Stimulated activated CD4-positive, alpha-beta T cell treated with anti-CD3 and anti-CD28 coated beads, TNF-alpha, amount 100 ng/mL, for 1 hour (primary cell): ENCODE data around the gene D2HGDH.

ENCODE experiments used
- DNase-seq, 3 donors: peaks; one replicate each; pipeline ENCODE4 v3.0.0-alpha.2; 2020; ENCODE audit warnings: low read depth in 3 of 3, low spot score in 1 of 3

The D2HGDH gene

DNA sequence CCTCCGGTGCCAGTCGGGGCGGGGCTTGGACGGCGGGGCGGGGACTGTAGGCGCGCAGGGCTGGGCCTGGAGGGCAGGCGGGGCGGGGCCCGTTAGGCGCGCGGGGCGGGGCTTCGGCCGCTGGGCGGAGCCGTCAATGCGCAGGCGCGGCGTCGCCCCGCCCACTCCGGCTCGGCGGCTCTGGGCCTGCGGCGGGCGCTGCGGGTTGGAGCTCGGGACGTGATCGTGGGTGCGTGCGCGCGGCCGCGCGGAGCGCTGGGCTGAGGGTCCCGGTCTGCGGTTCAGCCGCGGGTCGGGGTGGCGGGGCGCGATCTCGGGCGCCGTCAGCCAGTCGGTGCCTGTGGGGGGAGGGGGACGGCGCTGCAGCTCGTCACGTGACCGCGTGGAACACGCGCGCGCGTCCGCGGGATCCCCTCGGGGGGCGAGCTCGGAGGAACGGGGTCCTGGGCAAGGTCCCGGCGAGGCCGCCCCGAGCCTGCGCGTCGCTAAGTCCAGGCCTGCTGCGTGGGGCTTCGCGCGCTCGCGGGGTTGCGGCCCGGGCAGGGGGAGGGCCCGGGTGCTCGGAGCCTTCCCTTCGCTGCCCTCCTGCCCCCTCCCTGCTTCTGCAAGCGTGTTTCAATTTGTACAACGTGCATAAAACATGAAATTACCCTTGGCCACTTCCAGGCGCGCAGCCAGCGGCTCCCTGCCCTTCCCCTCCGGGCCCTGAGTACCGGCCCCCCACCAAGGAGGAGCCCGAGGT is at the start of gene D2HGDH:
Gene D2HGDH, plus strand, starts transcription at position 164 of the 742 bp plus-strand sequence. CDS start 595 bp downstream, outside the sequence.
- DNase-seq = peak; percentile 85 to 95 (median 86)

DNA sequence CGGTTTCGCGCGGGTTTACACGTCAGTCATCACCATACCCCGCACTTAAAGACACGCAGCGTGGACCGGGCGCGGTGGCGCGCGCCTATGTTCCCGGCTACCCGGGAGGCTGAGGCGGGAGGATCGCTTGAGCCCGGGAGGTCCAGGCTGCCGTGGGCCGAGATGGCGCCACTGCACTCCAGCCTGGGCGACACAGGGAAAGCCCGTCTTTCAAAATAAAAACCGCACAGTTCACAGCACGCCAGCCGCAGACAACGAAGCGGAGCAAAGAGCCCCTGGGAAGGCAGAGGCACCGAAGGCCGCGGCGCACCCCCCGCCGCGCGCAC is 48.1 kb upstream of the D2HGDH start:
- peak in 1 of 3 donors; percentile 13 for DNase-seq

DNA sequence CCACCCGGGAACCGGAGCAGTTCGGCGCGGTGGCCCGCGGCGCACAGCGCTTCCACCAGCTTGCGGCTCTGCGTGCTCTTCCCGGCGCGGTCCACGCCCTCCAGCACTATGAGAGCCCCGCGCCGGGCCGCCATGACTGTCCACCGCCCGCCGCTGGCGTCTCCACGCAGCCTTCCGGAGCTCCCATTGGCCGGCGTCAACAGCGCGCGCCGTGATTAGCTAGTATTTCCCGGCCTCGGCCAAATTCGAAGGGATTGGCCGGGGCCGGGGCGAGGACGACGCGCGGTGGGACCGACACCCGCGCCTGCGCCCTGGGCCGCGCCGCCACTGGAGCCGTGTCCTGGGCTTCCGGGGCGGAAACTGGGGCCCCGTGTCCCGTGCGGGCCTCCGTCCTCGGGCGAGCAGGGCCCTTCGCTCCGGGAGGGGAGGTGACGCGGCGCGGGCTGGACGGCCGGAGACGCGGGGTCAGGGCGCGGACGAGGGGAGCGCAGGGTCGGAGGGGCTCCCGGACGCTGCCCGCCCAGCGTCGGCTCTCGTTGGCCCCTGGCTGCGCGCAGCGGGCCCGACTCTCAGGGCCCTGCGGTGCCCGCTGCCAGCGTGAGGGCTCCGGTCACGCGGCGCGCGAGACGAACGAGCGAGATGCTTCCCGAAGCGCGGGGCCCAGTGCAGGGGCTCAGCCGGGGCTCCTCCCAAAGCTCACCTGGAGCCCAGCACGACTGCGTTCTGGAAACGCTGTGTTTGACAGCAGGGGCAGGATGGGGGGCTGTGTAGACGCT is 47.6 kb upstream of the D2HGDH start, which contains the start of gene DTYMK:
Gene DTYMK, minus strand, starts transcription at position 166 of the 776 bp plus-strand sequence. Its CDS starts 32 bp downstream, at position 134.
- DNase-seq = peak; percentile 89 to 92 (median 90)

DNA sequence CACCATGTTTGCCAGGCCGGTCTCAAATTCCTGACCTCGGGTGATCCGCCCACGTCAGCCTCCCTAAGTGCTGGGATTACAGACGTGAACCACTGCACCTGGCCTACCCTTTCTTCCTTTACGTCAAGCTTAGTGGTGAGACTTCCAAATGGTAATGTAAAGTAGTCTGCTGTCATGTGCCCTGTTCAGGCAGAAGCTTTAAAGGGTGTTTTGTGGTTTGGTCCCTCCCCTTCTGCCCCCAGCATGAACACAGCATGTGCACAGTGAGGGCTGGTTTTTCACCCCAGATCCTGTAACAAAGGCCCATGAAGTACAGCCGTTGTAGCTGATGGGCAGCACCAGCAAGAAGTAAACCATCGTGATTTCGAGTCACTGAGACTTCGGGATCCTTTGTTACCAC is 45.1 kb upstream of the D2HGDH start:
- peak in 1 of 3 donors; percentile 12 for DNase-seq

DNA sequence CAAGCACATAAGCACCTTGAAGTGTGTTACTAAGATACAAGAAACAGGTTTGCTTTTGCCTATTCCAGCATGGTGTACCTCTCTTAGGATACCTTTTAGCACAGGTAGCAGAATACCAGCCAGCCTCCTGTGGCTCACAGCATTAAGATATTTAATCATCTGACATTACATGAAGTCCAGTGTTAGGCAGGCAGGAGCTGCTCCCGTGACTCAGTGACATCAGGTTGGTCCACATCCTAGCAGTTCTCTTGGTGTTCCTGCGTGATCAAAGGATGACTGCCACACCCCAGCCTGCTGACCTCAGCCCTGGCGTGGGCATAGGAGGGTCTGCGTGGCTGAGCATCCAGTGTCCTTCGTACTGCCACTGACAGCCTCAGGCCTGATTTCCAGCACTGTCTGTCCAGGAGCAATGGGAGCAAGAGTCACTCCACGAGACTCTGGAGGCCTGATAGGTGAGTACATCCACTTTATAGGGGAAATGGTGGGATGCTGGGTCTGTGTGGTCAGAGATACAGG is 44.2 kb upstream of the D2HGDH start:
- DNase-seq = no peak

DNA sequence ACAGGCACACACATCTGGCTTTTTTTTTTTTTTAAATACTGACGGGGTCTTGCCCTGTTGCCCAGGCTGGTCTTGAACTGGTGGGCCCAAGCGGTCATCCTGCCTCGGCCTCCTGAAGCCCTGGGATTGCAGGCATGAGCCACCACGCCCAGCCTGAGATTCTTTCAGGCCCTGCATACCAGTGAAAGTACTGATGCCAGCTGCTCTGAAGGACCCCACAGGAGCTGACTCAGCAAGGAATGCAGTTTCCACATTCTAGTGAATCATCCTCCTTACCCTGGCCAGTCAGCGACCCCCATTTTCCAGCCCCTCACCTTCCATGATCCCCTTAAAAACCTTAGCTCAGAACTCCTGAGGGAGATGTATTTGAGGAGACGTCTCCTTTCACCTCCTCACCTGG is 42.0 kb upstream of the D2HGDH start:
- DNase-seq = no peak

DNA sequence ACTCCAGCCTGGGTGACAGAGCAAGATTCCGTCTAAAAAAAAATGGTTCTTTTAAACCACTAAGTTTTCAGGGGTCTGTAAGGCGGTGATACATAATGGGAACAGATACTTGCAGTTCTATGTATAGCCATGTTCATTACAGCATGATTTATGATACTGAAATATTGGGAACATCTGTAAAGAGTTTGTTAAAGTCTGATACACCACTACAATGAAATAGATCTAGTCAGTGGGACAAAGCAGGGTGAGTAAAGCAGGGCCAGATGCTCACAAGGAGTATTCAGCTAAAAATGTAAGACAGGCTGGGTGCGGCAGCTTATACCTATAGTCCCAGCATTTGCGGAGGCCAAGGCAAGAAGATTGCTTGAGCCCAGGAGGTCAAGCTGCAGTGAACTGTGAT is 38.8 kb upstream of the D2HGDH start:
- DNase-seq = no peak

DNA sequence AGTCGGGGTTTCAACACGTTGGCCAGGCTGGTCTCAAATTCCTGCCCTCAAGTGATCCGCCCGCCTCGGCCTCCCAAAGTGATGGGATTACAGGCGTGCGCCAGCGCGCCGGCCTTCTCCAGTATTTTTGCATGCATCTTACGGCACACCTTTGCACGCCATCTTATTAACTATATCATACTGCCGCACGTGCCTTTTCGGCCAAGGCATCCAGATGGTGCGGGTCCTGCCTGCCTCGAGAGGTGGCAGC is 33.4 kb upstream of the D2HGDH start:
- no peak for DNase-seq

DNA sequence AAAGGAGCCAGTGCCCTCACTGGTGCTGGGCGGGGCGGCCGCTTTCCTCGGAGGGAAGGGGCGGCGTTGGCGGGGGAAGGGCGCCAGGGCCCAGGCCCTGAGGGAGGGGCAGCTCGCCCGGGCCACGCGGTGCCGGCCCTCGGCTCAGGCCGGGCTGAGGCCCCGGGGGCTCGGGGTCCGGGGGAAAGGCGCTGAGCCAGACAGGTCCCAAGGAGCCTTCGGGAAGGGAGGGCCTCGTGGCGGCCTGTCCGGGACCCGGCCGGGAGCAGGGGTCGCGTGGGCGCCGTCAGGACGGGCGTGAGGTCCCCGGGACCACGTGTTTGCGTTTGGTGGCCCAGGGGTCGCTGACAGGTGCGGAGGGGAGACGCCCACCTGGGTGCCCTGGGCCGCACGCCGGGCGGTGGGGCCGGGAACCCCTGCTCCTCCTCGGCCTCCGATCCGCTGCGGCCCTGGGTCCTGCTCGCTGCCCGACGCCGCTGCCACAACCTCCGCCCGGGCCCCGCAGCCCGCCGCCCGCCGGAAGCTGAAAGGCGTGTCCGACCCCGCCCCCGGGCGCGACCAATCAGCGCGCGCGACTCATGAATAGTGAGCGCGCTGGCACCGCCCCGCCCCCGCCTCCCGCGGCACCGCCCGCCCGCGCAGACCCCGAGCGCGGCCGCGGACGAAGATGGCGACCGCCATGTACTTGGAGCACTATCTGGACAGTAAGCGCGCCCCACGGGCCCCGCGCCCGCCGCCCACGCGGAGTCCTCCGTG is 32.9 kb upstream of the D2HGDH start, which contains the start of gene ING5:
Gene ING5, plus strand, starts transcription at position 641 of the 756 bp plus-strand sequence. Its CDS starts 27 bp downstream, at position 668.
- DNase-seq = peak; percentile 90 to 98 (median 91)

DNA sequence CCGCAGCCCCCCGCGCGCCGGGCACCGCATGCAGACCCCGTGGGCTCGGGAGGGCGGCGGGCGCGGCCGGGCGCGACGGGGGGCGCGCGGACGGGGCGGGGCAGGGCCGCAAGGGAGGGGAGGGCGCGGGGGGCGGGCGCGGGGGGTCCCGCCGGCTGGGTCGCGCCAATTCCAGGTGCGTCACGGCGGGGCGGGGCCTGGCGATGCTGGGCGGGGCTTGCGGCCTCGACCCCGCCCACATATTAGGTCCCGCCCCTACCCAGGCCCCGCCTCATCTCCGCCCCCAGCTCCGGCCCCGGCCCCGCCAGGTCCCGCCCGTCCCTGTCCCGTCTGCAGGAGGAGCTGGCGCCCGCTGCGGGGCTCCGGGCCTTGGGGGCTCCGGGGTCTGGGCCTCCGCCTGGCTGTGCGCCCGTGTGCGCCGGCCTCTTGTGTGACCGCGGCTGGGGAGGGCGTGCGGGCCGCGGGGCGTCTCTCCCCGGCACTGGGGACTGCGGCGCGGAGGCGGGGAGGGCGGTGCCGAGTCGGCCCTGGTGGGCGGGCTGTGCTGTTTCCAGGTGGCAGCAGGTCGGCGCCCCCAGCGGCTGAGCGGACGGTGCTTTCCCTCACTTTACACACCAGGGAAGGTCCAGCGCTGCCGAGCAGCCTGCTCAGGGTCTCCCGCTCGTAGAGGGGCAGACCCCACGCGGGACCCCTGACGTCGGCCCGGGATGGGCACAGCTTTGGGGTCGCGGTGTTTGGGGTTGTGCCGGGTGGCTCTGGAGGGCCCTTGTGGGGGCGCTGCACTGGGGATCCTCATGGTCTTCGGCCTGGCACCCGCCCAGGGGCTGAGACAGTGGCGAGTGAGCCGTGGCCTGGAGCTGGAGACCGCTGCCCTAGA is 32.0 kb upstream of the D2HGDH start:
- peak; percentile 77 to 86 (median 81) for DNase-seq

DNA sequence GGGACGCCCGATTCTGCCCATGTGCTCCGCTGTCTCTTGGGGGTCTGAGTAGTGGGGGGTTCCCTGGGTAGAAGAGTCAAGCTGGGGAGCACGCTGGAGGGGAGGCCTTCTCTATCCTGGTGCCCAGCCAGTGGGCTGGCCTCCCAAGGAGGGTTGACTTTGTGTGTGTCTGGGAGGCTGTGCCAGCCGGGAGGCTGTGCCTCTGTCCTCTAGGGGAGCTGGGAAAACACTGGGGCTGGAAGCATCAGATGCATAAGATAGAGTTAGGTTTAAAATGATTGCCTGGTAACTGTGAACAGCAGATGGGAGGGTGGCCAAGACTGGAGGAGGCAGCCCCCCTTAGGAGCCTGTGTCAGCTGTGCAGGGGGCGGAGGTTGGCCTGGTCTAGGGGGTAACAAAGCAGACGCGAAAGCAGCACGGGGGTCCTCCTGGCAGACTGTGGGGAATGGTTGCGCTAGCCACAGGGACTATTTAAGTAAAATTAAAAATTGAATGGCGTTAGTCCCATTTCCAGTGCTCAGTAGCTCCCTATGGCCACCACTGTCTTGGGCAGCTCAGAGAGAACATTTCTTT is 31.3 kb upstream of the D2HGDH start:
- no peak for DNase-seq

DNA sequence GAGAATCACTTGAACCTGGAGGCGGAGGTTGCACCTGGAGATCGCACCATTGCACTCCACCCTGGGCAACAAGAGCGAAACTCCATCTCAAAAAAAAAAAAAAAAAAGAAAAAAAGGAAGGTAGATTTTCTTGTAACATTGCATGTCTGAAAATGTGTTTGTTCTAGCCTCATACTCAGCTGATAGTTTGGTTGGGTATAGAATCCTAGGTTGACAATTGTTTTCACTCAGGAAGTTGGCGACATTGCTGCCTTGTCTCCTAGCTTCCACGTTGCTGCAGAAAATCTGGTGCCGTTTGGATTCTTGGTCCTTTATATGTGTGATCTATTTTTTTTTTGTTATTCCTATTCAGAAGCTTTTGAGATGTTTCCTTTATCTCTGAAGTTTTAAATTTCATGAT is 27.9 kb upstream of the D2HGDH start:
- DNase-seq = no peak

DNA sequence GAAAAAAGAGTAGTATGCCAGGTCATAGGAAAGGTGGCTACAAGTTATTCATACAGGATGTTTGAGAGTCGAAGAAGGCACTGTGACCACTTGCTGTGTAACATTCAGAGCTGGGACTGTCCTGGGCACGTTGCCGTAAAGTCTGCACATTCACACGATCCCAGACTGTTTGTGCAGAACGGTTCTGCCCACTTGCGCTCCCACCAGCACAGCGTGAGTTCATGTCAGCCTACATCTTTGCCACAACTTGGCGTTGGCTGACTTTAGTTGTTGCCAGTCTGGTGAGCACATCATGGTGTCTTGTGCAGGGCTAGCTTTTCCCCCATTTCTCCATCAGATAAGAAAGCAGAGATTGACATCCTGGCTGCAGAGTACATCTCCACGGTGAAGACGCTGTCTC is 25.6 kb upstream of the D2HGDH start:
- DNase-seq = no peak

DNA sequence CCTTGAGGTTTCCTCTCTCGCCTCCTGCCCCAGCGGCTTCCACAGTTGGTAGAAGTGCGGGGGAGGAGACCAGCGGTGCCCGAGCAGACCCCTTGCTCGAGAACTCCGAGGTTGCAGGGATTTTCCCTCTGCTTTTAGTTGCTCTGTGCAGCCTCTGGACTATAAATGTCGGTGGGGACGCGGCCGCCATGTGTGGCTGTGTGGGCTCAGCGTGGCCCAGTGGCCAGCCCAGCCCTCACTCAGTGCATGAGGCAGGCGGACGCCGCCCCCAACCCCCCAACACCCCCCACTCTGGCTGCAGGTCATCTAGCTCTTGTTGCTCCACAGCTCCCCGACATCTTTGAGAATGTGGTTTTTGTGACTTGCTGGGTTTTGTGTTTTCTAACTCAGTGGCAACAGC is 15.3 kb upstream of the D2HGDH start:
- DNase-seq = no peak

DNA sequence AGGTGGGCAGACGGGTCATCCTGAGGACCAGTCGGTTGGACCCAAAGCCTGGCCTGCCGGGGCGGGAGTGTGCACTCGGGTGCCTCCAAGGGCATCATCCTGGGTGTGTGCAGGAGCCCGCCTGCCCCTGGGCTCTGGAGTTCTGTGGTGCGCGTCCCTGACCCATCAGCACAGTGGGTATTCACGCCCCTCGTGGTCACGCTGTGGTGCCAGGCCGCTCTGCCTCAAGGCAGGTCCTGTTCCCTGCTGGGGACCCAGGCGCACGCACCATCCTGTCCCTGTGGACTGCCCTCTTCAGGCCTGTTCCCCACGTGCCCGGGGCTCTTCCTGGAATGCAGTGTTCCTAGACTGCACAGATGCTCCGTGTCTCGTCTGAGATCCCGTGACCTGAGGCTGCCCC is 14.3 kb upstream of the D2HGDH start:
- DNase-seq = no peak

DNA sequence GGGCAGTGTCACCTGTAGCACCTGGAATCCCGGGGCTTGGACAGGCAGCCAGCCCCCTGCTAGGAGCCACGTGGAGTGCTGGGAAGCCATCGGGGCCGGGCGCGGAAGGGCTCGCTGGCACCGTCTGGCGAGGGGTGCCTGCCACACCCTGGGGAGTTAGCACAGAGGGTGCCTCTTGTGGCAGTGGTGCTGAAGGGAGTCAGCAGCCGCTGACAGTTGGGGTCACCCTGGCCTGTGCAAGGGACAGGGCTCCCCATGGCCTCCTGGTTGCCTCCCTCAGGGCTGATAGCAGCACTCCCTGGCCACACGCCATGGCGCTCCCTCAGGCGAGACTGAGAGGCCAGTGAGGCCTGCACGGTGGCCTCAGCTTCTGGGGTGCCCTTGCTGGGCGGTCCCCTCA is 13.9 kb upstream of the D2HGDH start:
- DNase-seq = no peak

DNA sequence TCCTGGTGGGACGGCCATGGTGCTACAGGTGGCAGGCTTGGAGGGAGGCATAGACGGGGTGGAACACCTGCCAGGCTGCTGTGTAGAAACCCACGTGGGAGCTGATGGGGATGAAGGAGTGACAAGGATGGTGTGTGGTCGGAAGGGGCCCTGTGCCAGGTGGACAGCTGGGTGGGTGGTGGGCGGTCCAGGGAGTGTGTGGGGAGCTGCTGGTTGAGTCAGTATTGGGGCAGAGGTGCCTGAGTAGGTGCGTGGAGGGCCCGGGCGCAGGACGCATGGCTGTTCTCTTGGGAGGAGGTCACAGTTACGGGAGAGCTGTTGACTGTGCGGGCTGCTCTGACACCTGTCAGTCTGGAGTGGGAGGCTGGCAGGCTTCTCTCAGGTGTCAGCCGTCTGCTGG is 12.6 kb upstream of the D2HGDH start:
- no peak for DNase-seq

DNA sequence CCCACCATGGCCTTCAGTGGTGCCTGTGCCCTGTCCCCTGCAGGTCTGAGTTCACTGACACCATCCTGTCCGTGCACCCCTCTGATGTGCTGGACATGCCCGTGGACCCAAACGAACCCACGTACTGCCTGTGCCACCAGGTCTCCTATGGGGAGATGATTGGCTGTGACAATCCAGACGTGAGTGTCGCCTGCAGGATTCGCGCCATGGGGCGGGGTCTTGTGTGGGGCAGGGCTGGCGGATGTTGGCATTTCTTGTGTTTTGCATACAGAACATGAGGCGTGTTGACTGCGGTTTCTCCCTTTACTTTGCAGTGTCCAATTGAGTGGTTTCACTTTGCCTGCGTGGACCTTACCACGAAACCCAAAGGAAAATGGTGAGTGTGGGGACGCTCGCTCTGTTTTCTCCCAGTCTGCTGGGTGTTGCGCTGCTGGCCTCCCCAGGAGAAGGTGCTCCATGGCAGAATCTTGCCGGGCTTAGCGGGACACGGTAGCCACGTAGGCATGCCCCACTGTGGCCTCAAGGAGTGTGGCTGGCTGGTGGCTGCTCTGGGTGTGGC is 11.5 kb upstream of the D2HGDH start:
- DNase-seq = no peak

DNA sequence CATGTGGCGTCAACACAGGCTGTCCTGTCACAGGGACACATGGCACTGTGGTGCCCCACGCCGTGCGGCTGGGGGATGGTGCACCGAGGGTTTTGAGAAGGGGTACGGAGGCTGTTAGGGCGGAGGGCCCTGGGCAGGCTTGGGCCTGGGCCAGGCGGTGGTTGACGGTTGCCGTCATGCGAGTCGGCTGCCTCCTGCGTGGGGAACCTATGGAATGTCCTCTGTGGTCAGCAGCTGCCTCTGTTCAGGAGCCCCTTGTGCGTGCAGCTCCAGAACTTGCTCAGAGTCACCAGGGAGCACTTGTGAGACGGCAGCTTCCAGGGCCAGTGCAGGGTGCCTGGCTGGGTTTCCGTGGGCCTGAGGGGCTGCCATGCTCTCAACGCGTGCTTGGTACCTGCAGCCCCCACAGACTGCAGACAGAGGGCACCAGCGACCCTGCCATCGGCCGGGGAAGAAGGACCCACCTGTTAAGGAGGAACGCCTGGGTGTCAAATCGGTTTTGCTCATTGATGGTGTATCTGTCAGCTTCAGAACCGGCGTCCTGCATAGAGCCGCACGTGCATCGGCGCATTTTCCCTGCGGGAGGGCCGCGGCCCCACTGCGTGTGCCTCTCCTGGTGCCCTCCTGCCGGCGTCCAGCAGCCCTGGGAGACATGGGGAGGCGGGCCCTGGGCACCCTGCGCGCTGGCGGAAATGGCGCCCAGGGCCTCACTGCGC is 10.0 kb upstream of the D2HGDH start:
- DNase-seq = no peak
